ENCODE data around the gene HIF3A. TPM values are rescaled to one million over a fixed set of nuclear protein-coding genes. Genes with fewer than 3 reads are reported as not detected.

The HIF3A gene
- total RNA-seq, 2 experiments from 2014 or later = not detected

- Mint-ChIP-seq H3K36me3 (ENCODE audit: low read depth) (peaks cover 47% of the 10 kb centered on the region), H3K4me1 (ENCODE audit: low read depth) (peaks cover 29% of the 10 kb centered on the region), H3K4me3 (no peak overlapping the region), H3K9me3 (no peaks in the 10 kb centered on the region), H3K27ac (no peak overlapping the region), H3K27me3 (no peaks in the 10 kb centered on the region)
- ChIA-PET CTCF (no interaction called here), POLR2A (no interaction called here)
- H3K4me3 ChIP-seq (ENCODE audit: low read length) = no peak overlapping the region
- no peak for TF ChIP-seq CTCF (IDR thresholded peaks at IDR 0.05)
- H3K9me3 ChIP-seq (ENCODE audit: control insufficient read depth in 1 of 2, insufficient read depth in 1 of 2, low read length in 2 of 2) = no peaks in the 10 kb centered on the region
- H3K27me3 ChIP-seq (ENCODE audit: control insufficient read depth in 1 of 2, insufficient read depth in 2 of 2, low read length in 2 of 2) = no peaks in the 10 kb centered on the region
- intact Hi-C loops (cut with DNase I, micrococcal nuclease) = no loop called here
- peaks cover 40% of the 10 kb centered on the region for H3K36me3 ChIP-seq (ENCODE audit: insufficient read depth, low read length)
- ATAC-seq (ENCODE audit: poor library complexity) = no peak
- DNase-seq = no peak
- no peak overlapping the region for H3K27ac ChIP-seq (ENCODE audit: low read depth in 1 of 2, low read length in 2 of 2)
- peaks cover 10% of the 10 kb centered on the region for H3K4me1 ChIP-seq (ENCODE audit: insufficient read depth, low read length)
Observed at GRCh38 chr19:46365561-46365960, 68.7 kb downstream of the HIF3A start.

DNA sequence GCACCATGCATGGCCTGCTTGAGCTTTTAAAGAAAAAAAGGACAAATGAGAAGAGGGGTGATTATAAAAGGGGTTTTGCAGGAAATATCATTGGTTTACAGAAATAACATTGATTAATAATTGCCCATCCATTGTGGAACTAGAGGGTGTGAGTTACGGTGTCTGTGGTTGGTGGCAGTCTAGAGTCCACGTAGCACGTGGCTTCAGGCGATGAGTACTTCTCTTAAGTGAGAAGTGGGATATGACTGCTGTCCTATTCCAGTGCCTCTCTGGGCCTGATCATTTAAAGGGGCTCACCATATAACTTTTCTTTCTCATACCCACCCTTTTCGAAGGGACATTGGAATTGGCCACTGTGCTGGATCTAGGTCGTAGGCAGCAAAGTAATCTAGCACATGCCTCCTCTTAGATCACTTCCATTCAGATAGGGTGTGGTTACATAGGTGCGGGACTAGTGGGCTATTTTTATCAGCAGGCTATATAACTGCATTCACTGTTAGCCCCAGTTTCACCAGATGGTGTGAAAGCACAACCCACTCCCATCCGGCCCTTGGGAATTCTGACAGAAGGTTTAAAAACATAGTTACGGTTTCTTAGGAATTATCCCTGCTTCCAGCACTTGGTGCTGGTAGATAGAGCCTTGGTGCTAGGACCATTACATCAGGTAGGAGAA, 69.9 kb downstream of the HIF3A start:
- no peaks in the 10 kb centered on the region for H3K9me3 Mint-ChIP-seq
- Histone ChIP-seq H3K4me3 (ENCODE audit: low read length) (no peak overlapping the region), H3K27ac (ENCODE audit: low read depth in 1 of 2, low read length in 2 of 2) (no peak overlapping the region), H3K36me3 (ENCODE audit: insufficient read depth, low read length) (peaks cover 40% of the 10 kb centered on the region), H3K27me3 (ENCODE audit: control insufficient read depth in 1 of 2, insufficient read depth in 2 of 2, low read length in 2 of 2) (no peaks in the 10 kb centered on the region), H3K9me3 (ENCODE audit: control insufficient read depth in 1 of 2, insufficient read depth in 1 of 2, low read length in 2 of 2) (no peaks in the 10 kb centered on the region), H3K4me1 (ENCODE audit: insufficient read depth, low read length) (peaks cover 11% of the 10 kb centered on the region)
- no peak for TF ChIP-seq CTCF (IDR thresholded peaks at IDR 0.05)
- no peak for ATAC-seq (ENCODE audit: poor library complexity)
- ChIA-PET POLR2A (no interaction called here), CTCF (no interaction called here)
- H3K4me1 Mint-ChIP-seq (ENCODE audit: low read depth) = peaks cover 31% of the 10 kb centered on the region
- no peak overlapping the region for H3K27ac Mint-ChIP-seq
- intact Hi-C loops (cut with DNase I, micrococcal nuclease) = no loop called here
- peaks cover 55% of the 10 kb centered on the region for H3K36me3 Mint-ChIP-seq (ENCODE audit: low read depth)
- no peak for DNase-seq
- no peaks in the 10 kb centered on the region for H3K27me3 Mint-ChIP-seq
- no peak overlapping the region for H3K4me3 Mint-ChIP-seq

DNA sequence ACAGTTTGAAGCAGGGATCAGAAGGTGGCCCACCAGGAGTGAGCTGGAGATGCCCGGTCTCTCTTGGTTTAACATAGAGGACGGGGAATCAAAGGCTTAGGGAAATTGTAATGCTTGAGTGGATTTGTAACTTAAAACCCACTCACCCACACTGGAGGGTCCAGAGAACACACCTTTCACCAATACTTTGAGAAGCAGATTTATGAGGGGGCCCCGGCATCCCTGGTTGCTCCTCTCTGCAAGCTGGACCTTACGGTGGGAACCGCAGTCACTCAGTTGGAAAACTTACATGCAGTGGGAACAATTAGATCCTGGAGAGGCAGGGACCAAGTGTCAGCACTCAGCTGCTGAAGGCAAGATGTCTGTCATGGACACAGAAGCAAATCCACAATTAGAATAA, 70.6 kb downstream of the HIF3A start:
- intact Hi-C loops (cut with DNase I, micrococcal nuclease) = no loop called here
- H3K27ac Mint-ChIP-seq = no peak overlapping the region
- H3K9me3 Mint-ChIP-seq = no peaks in the 10 kb centered on the region

More for the DNA sequence above, 70.6 kb downstream of the HIF3A start:
- CTCF ChIA-PET = no interaction called here
- H3K27ac ChIP-seq (ENCODE audit: low read depth in 1 of 2, low read length in 2 of 2) = no peak overlapping the region
- ATAC-seq (ENCODE audit: poor library complexity) (no peak), DNase-seq (no peak)
- H3K4me1 ChIP-seq (ENCODE audit: insufficient read depth, low read length) = peaks cover 17% of the 10 kb centered on the region
- Mint-ChIP-seq H3K4me1 (ENCODE audit: low read depth) (peaks cover 33% of the 10 kb centered on the region), H3K36me3 (ENCODE audit: low read depth) (peaks cover 53% of the 10 kb centered on the region), H3K27me3 (no peaks in the 10 kb centered on the region), H3K4me3 (no peak overlapping the region)
- no peaks in the 10 kb centered on the region for H3K27me3 ChIP-seq (ENCODE audit: control insufficient read depth in 1 of 2, insufficient read depth in 2 of 2, low read length in 2 of 2)
- TF ChIP-seq CTCF (IDR thresholded peaks at IDR 0.05) = no peak
- H3K4me3 ChIP-seq (ENCODE audit: low read length) = no peak overlapping the region
- no peaks in the 10 kb centered on the region for H3K9me3 ChIP-seq (ENCODE audit: control insufficient read depth in 1 of 2, insufficient read depth in 1 of 2, low read length in 2 of 2)
- H3K36me3 ChIP-seq (ENCODE audit: insufficient read depth, low read length) = peaks cover 40% of the 10 kb centered on the region
- POLR2A ChIA-PET = no interaction called here

Measured in CD4-positive, alpha-beta T cell (primary cell).